ACHN (cell line): Measurements from ENCODE around the gene PLN.

Source experiments
- DNase-seq: peaks from one replicate; pipeline ENCODE4 v3.0.0-alpha.2; 2015
- in situ Hi-C: cut with HindIII; loops from 2 replicates; pipeline ENCODE4 v1.10.0; 2017; ENCODE audit warnings: low sequenced_read_pairs, low pct_ligation_motif_present, low pct_unique_long_range_greater_than_20kb

Gene PLN

DNA sequence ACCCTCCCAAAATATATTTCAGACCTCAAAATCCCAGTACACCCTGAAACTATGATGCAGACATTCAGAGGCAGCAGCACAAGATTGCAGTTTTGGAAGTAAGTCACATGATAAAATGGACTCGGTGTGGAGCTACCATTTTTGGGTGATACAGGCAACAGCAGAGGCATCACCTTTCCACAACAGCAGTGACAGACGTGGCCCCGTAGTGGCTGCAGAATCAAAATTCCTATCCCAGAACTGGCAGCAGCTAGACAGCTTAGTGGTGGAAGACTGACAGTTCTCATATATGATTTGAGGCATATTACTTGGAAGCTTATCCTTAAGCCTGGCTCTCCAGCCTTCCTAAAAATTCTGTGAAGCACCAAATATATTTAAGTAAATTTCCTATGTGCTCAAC is 19.9 kb downstream of the PLN start:
- no peak for DNase-seq
- in situ Hi-C loops = no loop called here

DNA sequence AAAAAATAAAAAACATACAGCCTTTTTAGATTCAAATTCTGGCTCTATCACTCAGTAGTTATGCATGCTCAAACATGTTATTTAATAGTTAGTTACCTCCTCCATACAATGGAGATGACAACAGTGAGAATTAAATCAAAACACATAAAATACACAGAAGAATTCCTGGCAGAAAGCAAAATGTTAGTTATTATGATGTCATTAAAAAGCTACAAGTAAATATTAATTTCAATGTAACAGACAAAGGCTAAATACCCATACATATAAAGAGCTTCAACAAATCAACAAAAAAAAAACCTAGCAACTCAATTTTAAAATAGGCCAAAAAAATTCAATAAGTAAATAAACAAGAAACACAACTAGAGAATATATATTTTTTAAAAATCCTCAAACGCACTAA is 21.4 kb downstream of the PLN start:
- in situ Hi-C loops = no loop called here
- no peak for DNase-seq

DNA sequence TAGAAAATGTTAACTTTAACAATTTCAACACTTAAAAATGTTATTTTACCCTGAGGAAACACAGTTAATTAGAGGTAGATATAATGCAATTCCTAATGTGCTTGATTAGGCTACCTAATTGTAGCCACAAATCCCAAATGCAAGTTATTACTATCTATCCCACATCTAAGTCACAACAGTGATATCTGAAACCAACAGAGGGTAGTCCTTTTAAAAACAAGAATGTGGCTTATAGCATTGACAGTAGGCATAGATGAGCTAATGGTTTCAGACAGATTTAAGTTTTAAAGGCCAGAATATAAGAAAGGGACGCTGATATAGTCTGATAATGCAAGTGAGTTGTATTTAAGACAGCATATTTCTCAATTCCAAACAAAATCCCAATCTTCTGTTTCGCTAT is 23.0 kb downstream of the PLN start:
- DNase-seq = no peak
- in situ Hi-C loops = no loop called here

DNA sequence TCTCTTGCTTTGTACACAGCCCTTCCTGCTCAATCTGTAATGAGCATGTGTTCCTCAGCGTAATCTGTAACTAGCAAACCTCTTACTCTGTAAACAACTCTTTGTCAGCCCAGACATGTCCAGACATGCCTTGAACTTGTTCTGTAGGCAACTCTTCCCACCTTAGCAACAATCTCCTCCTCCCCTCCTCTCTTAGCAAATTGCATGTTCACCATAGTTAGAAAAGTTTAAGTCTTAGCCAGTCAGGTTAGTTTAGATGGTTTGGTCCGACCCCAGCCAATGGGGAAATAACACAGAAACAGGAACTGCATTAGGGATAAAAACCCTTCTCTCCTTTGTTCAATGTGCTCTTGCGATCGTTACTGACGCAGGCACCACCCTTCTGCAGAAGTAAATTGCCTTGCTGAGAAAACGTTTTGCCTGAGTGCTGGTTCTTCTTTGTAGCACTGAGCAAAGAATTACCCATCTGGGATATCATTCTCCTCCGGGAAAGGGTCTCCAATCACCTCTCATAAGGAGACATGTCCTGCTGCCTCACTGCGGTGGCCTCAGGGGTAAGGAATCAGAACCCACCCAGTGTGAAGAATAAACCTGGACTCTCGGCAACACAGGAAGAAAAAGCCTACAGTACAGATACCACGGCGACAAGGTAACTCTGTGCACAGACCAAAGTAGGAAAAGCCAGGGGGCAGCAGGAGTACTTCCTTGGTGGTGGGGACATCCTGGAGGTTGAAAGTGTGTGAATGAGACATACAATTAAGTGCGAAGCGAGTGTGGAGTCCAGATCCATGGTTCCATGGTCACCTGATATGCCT is 26.2 kb downstream of the PLN start:
- DNase-seq = peak; percentile 4
- in situ Hi-C loops = no loop called here

DNA sequence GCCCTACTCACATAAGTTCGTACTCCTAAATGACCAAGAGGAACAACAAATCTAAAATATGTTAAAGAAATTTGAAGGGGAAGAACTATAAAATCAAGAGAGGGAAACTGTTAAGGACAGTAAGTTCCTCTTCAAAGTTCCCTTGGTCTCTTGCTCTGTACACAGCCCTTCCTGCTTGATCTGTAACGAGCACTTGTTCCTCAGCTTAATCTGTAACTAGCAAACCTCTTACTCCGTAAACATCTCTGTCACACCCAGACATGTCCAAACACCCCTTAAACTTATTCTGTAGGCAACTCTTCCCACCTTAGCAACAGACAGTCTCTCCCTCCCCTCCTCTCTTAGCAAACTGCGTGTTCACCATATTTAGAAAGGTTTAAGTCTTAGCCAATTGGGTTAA is 29.9 kb downstream of the PLN start:
- in situ Hi-C loops = no loop called here

DNA sequence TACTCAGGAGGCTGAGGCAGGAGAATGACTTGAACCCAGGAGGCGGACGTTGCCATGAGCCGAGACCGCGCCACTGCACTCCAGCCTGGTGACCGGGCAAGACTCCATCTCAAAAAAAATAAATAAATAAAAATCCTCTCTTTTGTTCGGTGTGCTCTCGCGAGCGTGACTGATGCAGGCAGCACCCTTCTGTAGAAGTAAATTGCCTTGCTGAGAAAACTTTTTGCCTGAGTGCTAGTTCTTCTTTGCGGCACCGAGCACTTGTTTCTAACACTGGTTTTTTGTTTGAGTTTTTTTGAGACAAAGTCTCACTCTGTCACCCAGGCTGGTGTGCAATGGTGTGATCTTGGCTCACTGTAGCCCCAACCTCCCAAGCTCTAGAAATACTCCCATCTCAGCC is 30.5 kb downstream of the PLN start:
- DNase-seq = no peak

More for the DNA sequence above, 29.9 kb downstream of the PLN start:
- no peak for DNase-seq

DNA sequence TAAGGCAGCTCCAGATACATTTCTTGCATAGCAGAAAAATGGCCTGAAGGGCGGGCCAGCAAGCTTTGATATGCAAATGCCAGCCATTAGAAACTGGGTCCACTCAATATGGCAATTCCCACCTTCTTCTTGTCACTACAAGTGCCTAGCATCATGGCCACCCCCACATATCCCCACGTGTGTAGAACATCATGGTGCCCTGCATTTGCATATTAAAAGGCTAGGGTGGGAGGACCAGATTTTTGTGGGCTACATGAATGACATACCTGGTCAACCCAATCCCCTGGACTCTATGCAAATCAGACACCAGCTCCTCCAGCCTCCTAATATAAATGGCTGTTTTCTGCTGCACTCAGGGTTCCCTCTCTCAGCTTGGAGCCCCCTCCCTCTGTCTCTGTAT is 31.7 kb downstream of the PLN start:
- DNase-seq = no peak
- in situ Hi-C loops = no loop called here

More for the DNA sequence above, 30.5 kb downstream of the PLN start:
- in situ Hi-C loops = no loop called here

DNA sequence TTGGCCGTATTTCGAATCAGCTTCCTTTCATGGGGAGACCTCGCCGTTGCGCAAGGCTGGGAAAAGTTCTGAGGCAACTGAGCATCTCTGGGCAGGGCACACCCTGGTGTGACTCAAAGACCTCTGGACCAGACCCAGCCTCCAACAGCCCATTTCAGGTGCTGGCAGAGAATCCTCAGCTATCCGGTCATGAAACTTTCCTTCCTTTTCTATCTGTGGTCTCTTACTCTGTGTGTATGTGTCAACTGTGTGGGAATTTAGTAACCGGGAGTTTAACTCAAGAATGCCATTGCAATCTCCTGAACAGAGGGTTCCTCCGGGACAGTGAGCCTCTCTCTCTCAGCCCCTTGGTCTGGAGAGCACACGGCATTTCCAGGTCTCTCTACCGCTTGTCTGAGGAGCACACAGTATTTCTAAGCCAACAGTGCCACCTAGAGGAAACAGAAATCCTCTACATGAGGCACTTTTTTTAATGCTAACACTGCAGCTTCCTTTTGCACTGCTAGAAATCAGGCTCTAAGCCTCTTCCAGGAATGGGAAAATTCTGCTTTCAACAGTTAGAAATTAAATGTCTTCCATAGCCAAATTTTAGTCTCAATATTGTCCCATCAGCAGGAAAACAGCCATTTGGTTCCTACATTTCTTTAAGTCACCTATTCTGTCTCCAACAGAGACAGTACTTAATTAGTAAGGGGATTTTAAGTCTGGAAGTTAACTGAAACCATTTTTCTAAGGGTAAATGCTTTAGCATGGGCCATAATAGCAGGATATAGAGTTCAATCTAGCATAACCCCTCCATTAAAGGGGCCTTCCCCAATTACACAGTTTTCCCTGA is 32.7 kb downstream of the PLN start:
- in situ Hi-C loops = no loop called here
- peak; percentile 63 for DNase-seq

DNA sequence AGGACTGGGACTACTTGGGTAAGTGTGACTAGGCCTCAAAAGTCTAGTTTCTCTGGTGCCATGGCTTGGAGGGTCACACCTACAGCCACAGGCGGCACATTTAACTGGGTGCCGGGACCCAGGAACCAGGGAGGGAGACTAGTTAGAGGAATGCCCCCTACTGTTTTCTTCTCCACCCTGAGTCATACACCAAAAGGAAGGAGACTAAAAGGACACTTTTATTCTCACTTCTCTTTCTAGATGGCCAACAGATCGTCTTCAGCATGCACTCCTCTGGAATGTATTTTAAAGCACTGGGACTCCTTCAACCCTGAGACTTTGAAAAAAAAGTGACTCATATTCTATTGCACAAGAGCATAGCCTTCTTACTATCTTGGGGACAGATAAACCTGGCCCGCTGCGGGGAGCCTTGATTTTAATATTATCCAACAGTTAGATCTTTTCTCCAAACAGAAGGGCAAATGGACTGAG is 33.4 kb downstream of the PLN start:
- DNase-seq = peak; percentile 22
- in situ Hi-C loops = no loop called here

DNA sequence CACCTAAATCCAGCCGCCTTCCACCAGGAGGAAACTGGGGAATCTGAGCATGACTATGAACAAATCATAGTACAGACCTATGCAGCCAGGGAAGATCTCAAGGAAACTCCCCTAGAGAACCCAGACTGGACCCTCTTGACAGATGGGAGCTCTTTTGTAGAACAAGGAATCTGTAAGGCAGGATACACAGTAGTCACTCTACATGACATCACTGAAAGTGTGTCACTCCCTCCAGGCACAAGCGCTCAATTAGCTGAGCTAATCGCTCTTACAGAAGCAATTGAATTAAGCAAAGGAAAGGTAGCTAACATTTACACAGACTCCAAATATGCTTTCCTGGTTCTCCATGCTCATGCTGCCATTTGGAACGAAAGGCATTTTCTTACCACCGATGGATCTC is 36.8 kb downstream of the PLN start:
- in situ Hi-C loops = no loop called here
- no peak for DNase-seq

DNA sequence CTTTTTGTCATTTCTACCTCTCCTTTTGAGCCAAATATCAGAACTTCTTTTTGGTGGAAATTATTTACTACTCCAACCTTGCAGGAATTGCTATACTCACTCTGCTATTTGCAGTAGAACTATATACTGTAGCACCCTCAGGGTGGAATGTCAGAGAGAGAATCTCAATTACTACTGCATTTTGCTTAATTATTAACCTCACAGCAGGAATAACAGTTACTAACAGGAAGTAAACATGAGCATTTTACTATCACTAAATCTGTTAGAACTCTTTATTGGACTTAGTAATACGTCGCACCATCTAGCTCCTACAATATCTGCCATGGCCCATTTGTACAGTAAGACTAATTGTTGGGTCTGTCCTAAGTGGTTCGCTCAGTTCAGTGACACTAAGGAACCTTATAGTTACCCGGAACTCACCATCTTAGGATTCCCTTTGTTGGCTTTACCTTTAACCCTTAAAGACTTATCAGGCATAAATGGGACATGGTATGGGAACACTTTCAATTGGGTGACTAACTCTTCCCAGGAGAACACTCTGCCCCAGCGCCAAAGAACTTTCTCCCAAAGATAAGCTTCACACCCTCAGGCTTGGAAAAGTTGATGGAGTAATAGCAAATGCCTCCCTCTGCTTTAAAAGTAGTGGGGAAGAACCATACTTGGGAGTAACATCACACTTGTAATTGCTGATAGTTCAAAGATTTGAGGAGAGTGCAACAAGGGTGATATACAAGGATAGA is 38.8 kb downstream of the PLN start:
- in situ Hi-C loops = no loop called here
- no peak for DNase-seq

DNA sequence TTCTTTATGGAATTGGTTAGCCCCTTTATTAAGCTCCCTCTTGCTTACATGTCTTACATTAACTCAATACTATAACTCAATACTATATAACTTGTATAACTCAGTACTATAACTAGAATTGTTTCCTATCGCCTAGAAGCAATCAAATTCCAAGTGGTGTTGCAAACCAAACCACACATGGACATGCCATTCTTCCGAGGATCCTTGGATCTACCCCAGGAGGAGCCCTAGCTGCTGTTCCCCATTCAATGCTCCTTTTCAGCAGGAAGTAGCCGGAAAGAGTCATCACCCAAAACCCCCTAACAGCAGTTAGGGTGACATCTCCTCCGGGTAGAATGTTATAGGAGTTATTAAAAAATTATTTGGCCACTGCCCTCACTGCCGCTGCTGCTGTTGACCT is 40.5 kb downstream of the PLN start:
- in situ Hi-C loops = no loop called here
- DNase-seq = no peak

DNA sequence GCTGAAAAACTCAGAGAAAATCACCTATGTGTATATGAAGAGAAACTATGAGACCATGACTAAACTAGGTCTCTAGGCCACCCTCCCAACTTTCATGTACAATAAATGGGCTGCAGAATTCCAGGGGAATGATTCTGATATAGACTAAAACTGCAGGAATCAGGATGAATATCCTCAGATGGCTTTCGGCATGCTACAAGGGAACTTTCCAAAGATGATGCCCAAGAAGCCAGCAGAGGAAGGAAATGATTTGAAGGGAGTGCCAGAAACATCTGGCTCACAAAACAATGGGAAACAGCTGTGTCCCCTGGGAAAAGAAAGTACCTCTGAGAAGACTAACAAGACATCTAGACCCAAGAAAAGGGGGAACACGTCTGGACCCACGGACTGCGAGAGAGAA is 41.1 kb downstream of the PLN start:
- DNase-seq = no peak
- in situ Hi-C loops = no loop called here

DNA sequence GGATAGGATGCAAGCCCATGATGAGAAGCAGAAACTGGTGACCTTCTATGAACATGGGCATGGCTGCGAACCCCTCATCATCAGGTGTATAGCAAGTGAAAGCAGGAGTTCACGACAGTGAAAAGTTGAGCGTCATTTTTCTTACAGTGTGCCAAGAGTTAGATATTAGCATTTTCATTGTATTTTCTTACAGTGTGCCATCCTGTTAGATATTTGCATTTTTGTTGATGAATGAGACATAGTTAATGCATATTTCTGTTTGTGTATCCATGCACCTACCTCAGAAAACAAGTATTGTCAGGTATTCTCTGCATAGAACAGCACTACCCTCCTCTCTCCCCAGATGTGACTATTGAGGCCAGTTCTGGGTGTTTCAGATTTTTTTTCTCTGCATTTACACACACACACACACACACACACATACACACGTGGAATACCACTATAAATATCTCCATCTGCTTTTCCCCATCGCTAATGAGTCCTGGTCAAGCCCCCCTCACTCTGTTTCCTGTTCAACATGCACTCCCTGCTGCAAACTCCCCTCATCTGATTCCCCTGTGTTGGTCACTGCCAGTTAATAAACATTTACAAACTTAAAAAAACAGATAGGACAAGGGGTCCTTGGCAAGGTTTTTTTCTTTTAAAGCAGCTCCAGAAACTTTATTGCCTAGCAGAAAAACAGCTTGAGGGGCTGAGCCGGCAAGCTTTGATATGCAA is 41.7 kb downstream of the PLN start:
- DNase-seq = no peak
- in situ Hi-C loops = no loop called here

DNA sequence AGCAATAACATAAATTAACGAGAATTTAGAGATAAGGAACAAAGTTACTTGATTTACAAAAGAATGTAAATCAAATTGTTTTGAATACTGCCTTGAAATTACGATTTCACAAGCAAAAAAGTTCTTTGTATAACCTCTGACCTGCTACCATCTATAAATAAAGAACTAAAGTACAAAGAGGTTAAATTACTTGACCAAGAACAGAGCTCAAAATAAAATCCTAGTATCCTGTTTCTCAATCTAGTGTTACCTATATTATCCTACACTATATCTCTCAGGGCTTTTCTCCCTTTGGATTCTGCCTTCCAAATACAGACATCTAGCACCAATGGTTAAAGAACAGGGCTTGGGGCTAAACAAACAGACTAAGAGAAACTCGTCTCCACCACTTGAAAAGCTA is 43.8 kb downstream of the PLN start:
- no peak for DNase-seq
- in situ Hi-C loops = no loop called here

DNA sequence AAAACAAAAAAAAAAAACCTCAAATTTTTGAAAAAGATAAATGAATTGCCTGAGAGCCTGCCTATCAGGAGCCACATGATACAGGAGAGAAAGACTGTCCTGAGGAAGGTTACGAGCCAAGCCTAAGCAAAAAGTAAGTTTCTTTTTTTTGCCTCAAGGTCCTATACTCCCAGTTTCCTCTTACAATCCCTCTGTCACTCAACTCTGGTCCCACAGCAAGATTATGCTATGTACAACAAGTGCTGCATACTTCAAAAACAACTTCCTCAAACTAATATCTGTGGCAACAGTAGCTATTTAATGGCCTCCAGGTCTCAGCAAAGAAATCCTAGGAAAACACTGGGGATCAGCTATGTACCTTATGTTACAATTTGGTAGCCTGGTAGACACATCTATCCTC is 46.8 kb downstream of the PLN start:
- DNase-seq = no peak
- in situ Hi-C loops = no loop called here

DNA sequence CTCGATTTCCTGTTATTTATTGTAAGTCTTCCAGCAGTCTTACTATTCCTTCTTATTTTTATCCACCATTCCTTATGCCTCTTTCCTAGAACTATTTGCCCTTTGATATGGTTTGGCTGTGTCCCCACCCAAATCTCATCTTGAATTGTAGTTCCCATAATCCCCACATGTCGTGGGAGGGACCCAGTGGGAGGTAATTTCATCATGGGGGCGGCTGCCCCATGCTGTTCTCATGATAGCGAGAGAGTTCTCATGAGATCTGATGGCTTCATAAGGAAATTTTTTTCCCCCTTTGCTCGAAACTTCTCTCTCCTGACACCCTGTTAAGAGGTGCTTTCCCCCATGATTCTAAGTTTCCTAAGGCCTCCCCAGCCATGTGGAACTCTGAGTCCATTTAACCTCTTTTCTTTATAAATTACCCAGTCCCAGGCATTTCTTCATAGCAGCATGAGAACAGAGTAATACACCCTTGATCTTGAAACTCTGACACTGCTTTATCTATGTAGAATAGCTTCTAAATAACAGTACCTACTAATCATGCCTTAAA is 48.8 kb downstream of the PLN start:
- in situ Hi-C loops = no loop called here
- DNase-seq = no peak

DNA sequence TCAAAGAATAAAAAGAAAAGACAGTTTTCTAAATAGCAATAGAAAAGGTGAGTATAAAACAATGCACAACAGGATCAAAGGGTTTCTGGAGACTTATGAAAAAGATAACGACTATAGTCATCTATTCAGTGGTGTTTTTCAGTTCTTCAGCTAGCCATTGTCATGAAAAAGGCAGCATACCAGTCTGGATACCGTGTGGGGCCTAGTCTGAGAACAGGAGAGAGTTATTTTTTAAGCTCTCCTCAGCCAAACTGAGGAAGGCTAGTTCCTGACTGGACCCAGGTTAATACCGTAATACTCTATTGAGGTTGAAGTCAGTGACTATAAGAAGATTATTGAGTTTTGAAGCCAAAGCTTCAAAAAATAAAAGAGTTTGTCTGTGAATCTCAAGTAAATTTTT is 49.5 kb downstream of the PLN start:
- in situ Hi-C loops = no loop called here

More for the DNA sequence above, 49.5 kb downstream of the PLN start:
- DNase-seq = no peak
